Measurements from ENCODE around the gene MVD.

Gene MVD

DNA sequence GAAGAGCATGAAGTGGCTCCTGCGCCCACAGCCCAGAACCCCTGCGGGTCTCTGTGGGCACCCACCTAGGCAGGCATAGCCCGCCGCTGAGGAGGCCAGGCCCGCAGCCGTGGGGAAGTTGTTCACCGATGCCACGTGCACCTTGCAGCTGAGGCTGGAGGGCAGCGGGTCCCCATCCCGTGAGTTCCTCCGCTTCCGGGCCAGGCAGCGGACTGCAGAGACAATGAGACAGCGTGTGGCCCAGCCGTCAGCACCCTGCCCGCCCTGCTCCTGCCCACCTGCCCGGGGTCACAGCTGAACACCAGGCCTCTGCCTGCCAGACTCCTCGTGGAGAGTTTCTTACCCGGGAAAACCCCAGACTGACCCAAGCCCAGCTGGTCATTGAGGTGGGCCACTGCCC, 5.5 kb downstream of the MVD start:
- TF ChIP-seq, protein P1, sequence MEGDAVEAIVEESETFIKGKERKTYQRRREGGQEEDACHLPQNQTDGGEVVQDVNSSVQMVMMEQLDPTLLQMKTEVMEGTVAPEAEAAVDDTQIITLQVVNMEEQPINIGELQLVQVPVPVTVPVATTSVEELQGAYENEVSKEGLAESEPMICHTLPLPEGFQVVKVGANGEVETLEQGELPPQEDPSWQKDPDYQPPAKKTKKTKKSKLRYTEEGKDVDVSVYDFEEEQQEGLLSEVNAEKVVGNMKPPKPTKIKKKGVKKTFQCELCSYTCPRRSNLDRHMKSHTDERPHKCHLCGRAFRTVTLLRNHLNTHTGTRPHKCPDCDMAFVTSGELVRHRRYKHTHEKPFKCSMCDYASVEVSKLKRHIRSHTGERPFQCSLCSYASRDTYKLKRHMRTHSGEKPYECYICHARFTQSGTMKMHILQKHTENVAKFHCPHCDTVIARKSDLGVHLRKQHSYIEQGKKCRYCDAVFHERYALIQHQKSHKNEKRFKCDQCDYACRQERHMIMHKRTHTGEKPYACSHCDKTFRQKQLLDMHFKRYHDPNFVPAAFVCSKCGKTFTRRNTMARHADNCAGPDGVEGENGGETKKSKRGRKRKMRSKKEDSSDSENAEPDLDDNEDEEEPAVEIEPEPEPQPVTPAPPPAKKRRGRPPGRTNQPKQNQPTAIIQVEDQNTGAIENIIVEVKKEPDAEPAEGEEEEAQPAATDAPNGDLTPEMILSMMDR (IDR thresholded peaks at IDR 0.05; ENCODE audit: insufficient read depth, low read length, poor library complexity, severe bottlenecking), result no peak
- H3K36me3 ChIP-seq (ENCODE audit: control insufficient read depth, insufficient read depth, low read length), result peaks cover 40% of the 10 kb centered on the region
- H3K27me3 ChIP-seq (replicated peaks; ENCODE audit: control insufficient read depth, insufficient read depth, low read length), result no peaks in the 10 kb centered on the region
- no peak for DNase-seq (ENCODE audit: extremely low read depth, insufficient read length)
- H3K4me3 ChIP-seq (replicated peaks; ENCODE audit: low read depth, low read length), result no peak overlapping the region

GRCh38 chr16:88656291-88656980, 6.5 kb downstream of the MVD start:
- Histone ChIP-seq H3K4me3 (replicated peaks; ENCODE audit: low read depth, low read length) (no peak overlapping the region), H3K36me3 (ENCODE audit: control insufficient read depth, insufficient read depth, low read length) (peaks cover 43% of the 10 kb centered on the region), H3K27me3 (replicated peaks; ENCODE audit: control insufficient read depth, insufficient read depth, low read length) (no peaks in the 10 kb centered on the region)
- TF ChIP-seq, protein P1 (IDR thresholded peaks at IDR 0.05; ENCODE audit: insufficient read depth, low read length, poor library complexity, severe bottlenecking), result no peak
- no peak for DNase-seq (ENCODE audit: extremely low read depth, insufficient read length)

DNA sequence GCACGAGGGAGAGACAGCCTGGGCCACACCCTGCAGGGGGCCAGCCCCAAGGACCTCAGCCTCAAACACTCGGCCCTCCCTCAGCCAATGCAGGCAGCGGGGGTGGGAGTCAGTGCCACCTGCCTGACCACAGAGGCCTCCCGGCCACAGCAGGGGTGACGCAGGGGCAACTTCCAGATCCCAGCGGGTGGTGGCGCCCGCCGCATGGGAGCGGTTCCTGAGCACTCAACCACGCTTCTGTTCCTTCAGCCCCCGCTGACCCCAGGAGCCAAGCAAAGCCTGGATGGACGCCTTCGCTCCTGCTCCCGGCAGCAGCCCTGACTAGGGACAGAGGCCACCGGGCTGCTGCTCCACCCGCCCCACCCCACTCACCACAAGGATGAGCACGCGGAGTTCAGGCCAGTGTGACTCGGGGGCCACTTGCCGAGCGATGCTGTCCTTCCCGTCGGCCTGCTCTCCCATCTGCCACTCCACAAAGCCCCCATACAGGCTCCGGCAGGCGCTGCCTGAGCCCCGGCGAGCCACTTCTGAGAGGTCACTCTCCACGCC, 7.1 kb downstream of the MVD start:
- TF ChIP-seq, protein P1 (IDR thresholded peaks at IDR 0.05; ENCODE audit: insufficient read depth, low read length, poor library complexity, severe bottlenecking), result no peak
- DNase-seq (ENCODE audit: extremely low read depth, insufficient read length), result no peak
- Histone ChIP-seq H3K4me3 (replicated peaks; ENCODE audit: low read depth, low read length) (no peak overlapping the region), H3K27me3 (replicated peaks; ENCODE audit: control insufficient read depth, insufficient read depth, low read length) (no peaks in the 10 kb centered on the region), H3K36me3 (ENCODE audit: control insufficient read depth, insufficient read depth, low read length) (peaks cover 43% of the 10 kb centered on the region)

DNA sequence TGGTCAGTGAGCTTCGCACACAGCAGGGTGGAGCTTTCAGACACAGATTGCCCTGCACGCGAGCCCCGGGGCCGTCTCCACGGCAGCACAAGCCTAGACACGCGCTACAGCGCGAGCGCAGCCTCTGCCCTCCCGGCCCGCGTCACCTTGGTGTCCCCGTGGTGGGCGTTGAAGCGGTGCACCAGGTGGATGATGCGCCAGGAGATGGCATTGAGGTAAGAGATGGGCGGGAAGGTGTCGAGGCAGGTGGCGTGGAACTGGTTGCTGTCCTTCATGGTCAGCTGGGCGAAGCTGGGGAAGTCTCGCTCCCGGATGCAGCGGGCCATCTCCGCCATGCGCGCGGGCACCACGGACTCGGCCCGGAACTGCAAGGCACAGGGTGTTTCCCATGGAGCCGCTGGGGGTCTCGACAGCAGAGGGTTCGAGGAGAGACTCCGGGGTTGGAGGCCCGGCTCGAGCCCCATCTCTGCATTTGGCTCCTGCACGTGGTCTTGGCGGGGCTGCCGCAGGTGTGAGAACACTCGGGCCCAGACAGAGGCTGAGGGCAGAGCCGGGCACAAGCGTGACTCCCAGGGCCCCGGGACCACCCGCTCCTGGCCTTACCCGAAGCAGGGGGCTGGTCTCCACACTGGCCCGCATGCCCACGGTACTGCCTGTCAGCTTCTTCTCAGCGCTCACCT, 7.7 kb downstream of the MVD start:
- H3K36me3 ChIP-seq (ENCODE audit: control insufficient read depth, insufficient read depth, low read length), result peaks cover 43% of the 10 kb centered on the region
- H3K27me3 ChIP-seq (replicated peaks; ENCODE audit: control insufficient read depth, insufficient read depth, low read length), result no peaks in the 10 kb centered on the region
- no peak overlapping the region for H3K4me3 ChIP-seq (replicated peaks; ENCODE audit: low read depth, low read length)
- peak; percentile 13 for DNase-seq (ENCODE audit: extremely low read depth, insufficient read length)
- TF ChIP-seq, protein P1 (IDR thresholded peaks at IDR 0.05; ENCODE audit: insufficient read depth, low read length, poor library complexity, severe bottlenecking), result no peak

- Histone ChIP-seq H3K27me3 (replicated peaks; ENCODE audit: control insufficient read depth, insufficient read depth, low read length) (no peaks in the 10 kb centered on the region), H3K4me3 (replicated peaks; ENCODE audit: low read depth, low read length) (no peak overlapping the region), H3K36me3 (ENCODE audit: control insufficient read depth, insufficient read depth, low read length) (peaks cover 40% of the 10 kb centered on the region)
- TF ChIP-seq, protein P1 (IDR thresholded peaks at IDR 0.05; ENCODE audit: insufficient read depth, low read length, poor library complexity, severe bottlenecking), result no peak
- DNase-seq (ENCODE audit: extremely low read depth, insufficient read length), result no peak
Observed at GRCh38 chr16:88654363-88655052, 8.4 kb downstream of the MVD start.
